ENCODE results near the gene FGD5. TPM values are rescaled to one million over a fixed set of nuclear protein-coding genes. Genes with fewer than 3 reads are reported as not detected.
A peak's percentile ranks its signal among the peaks of the same experiment; 100 is the strongest.

Gene FGD5
- total and polyA plus RNA-seq, 2 experiments from 2014 or later, result 7.4 to 12.2 TPM

DNA sequence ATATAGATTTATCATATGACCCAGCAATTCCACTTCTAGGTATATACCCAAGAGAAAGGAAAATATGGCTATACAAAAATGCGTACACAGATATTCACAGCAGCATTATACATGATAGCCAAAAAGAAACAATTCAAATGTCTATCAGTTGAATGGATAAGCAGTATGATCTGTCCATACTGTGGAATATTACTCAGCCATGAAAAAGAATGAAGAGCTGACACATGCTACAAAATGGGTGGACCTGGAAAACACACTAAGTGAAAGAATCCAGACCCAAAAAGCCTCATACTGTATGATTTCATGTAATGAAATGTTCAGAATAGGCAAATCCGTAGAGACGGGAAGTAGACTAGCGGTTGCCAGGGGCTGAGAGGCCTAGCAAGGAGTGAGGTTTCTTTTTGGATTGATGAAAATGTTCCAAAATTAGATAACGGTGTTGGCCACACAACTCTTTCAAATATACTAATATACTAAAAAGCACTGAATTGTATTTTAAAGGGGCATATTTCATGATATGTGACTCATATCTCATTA lies 33.4 kb downstream of the FGD5 start:
- Histone ChIP-seq H4K20me1 (replicated peaks; ENCODE audit: insufficient read depth) (no peaks in the 10 kb centered on the region), H3K4me3 (no peak overlapping the region), H3K9me2 (ENCODE audit: insufficient read depth) (no peaks in the 10 kb centered on the region), H3K27ac (ENCODE audit: low read depth) (no peak overlapping the region), H3K4me1 (ENCODE audit: insufficient read depth) (peaks cover 44% of the 10 kb centered on the region), H3K4me2 (no peak overlapping the region), H3K79me2 (replicated peaks; ENCODE audit: insufficient read depth) (no peaks in the 10 kb centered on the region), H3K27me3 (ENCODE audit: insufficient read depth) (no peaks in the 10 kb centered on the region), H2AFZ (no peak overlapping the region), H3F3A (replicated peaks; ENCODE audit: low read depth) (0 out of 2 replicates have a peak, but pooled peaks cover 3% of the 10 kb centered on the region), H3K36me3 (ENCODE audit: insufficient read depth) (no peaks in the 10 kb centered on the region)
- Mint-ChIP-seq H3K27me3 (ENCODE audit: insufficient read depth, low read depth, poor library complexity) (peaks cover 6% of the 10 kb centered on the region), H3K27ac (no peak overlapping the region), H3K36me3 (ENCODE audit: low read depth) (no peaks in the 10 kb centered on the region), H3K4me3 (no peak overlapping the region), H3K9me3 (peaks cover 5% of the 10 kb centered on the region; the same call in 2 of the 3 replicates), H3K4me1 (peaks cover 49% of the 10 kb centered on the region)
- ATAC-seq (no peak), DNase-seq (ENCODE audit: low spot score) (no peak)
- TF ChIP-seq, protein P1, sequence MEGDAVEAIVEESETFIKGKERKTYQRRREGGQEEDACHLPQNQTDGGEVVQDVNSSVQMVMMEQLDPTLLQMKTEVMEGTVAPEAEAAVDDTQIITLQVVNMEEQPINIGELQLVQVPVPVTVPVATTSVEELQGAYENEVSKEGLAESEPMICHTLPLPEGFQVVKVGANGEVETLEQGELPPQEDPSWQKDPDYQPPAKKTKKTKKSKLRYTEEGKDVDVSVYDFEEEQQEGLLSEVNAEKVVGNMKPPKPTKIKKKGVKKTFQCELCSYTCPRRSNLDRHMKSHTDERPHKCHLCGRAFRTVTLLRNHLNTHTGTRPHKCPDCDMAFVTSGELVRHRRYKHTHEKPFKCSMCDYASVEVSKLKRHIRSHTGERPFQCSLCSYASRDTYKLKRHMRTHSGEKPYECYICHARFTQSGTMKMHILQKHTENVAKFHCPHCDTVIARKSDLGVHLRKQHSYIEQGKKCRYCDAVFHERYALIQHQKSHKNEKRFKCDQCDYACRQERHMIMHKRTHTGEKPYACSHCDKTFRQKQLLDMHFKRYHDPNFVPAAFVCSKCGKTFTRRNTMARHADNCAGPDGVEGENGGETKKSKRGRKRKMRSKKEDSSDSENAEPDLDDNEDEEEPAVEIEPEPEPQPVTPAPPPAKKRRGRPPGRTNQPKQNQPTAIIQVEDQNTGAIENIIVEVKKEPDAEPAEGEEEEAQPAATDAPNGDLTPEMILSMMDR (conservative IDR thresholded peaks at IDR 0.05; ENCODE audit: low read depth in 2 of 2), result no peak
- TF ChIP-seq, protein P2, sequence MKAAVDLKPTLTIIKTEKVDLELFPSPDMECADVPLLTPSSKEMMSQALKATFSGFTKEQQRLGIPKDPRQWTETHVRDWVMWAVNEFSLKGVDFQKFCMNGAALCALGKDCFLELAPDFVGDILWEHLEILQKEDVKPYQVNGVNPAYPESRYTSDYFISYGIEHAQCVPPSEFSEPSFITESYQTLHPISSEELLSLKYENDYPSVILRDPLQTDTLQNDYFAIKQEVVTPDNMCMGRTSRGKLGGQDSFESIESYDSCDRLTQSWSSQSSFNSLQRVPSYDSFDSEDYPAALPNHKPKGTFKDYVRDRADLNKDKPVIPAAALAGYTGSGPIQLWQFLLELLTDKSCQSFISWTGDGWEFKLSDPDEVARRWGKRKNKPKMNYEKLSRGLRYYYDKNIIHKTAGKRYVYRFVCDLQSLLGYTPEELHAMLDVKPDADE (IDR thresholded peaks at IDR 0.05), result no peak
- TF ChIP-seq, protein P3, sequence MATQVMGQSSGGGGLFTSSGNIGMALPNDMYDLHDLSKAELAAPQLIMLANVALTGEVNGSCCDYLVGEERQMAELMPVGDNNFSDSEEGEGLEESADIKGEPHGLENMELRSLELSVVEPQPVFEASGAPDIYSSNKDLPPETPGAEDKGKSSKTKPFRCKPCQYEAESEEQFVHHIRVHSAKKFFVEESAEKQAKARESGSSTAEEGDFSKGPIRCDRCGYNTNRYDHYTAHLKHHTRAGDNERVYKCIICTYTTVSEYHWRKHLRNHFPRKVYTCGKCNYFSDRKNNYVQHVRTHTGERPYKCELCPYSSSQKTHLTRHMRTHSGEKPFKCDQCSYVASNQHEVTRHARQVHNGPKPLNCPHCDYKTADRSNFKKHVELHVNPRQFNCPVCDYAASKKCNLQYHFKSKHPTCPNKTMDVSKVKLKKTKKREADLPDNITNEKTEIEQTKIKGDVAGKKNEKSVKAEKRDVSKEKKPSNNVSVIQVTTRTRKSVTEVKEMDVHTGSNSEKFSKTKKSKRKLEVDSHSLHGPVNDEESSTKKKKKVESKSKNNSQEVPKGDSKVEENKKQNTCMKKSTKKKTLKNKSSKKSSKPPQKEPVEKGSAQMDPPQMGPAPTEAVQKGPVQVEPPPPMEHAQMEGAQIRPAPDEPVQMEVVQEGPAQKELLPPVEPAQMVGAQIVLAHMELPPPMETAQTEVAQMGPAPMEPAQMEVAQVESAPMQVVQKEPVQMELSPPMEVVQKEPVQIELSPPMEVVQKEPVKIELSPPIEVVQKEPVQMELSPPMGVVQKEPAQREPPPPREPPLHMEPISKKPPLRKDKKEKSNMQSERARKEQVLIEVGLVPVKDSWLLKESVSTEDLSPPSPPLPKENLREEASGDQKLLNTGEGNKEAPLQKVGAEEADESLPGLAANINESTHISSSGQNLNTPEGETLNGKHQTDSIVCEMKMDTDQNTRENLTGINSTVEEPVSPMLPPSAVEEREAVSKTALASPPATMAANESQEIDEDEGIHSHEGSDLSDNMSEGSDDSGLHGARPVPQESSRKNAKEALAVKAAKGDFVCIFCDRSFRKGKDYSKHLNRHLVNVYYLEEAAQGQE (IDR thresholded peaks at IDR 0.05; ENCODE audit: unreplicated experiment), result no peak
- TF ChIP-seq JUNB (IDR thresholded peaks at IDR 0.05; ENCODE audit: unreplicated experiment) (no peak), ZNF331 (CRISPR knock-in tag; IDR thresholded peaks at IDR 0.05; ENCODE audit: low read depth) (no peak)

DNA sequence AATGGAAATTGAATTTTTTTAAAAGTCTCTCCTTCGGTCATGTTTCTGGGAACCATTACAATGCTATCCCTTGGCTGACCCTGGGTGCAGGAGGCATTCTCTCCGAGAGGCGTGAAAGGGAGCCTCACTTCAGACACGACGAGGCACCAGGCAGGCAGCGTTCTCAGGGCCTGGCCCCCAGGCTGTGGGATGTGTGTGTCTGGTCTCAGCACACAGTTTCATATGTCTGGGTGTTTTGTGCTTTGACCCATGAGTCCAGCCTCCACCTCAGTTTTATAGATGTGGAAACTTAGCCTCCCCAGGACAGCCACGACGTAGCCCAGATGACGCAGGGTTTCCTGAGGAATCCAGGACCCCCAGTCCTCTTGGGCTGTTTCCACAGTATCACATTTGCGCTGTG lies 34.0 kb downstream of the FGD5 start:
- no peak overlapping the region for H3K4me3 Mint-ChIP-seq
- no peaks in the 10 kb centered on the region for H3K27me3 ChIP-seq (ENCODE audit: insufficient read depth)
- no peaks in the 10 kb centered on the region for H3K9me2 ChIP-seq (ENCODE audit: insufficient read depth)
- H3K4me2 ChIP-seq, result 0 out of 2 replicates have a peak overlapping the region, but pooled peaks have one; percentile 36
- no peak for ATAC-seq
- no peak overlapping the region for H3K27ac ChIP-seq (ENCODE audit: low read depth)
- H3K79me2 ChIP-seq (replicated peaks; ENCODE audit: insufficient read depth), result no peaks in the 10 kb centered on the region
- peaks cover 6% of the 10 kb centered on the region for H3K27me3 Mint-ChIP-seq (ENCODE audit: insufficient read depth, low read depth, poor library complexity)
- H2AFZ ChIP-seq, result peak overlapping the region; percentile 23; the same call in 1 of the 2 replicates
- peaks cover 5% of the 10 kb centered on the region; the same call in 2 of the 3 replicates for H3K9me3 Mint-ChIP-seq
- no peaks in the 10 kb centered on the region for H4K20me1 ChIP-seq (replicated peaks; ENCODE audit: insufficient read depth)
- H3K36me3 ChIP-seq (ENCODE audit: insufficient read depth), result no peaks in the 10 kb centered on the region
- peaks cover 43% of the 10 kb centered on the region for H3K4me1 Mint-ChIP-seq
- H3K4me1 ChIP-seq (ENCODE audit: insufficient read depth), result peaks cover 38% of the 10 kb centered on the region
- DNase-seq (ENCODE audit: low spot score), result no peak
- no peaks in the 10 kb centered on the region for H3K36me3 Mint-ChIP-seq (ENCODE audit: low read depth)
- no peaks in the 10 kb centered on the region for H3F3A ChIP-seq (replicated peaks; ENCODE audit: low read depth)
- H3K27ac Mint-ChIP-seq, result peak overlapping the region; percentile 84
- H3K4me3 ChIP-seq, result no peak overlapping the region
- TF ChIP-seq CREB1 (CRISPR knock-in tag; IDR thresholded peaks at IDR 0.05; ENCODE audit: low read depth), result no peak
- TF ChIP-seq JUNB (IDR thresholded peaks at IDR 0.05; ENCODE audit: unreplicated experiment), result no peak
- no peak for TF ChIP-seq EZH2 (IDR thresholded peaks at IDR 0.05; ENCODE audit: low read depth, unreplicated experiment)
- TF ChIP-seq ZNF331 (CRISPR knock-in tag; IDR thresholded peaks at IDR 0.05; ENCODE audit: low read depth), result no peak
- TF ChIP-seq, protein P2 (IDR thresholded peaks at IDR 0.05), result no peak
- TF ChIP-seq, protein P1 (conservative IDR thresholded peaks at IDR 0.05; ENCODE audit: low read depth in 2 of 2), result no peak
- TF ChIP-seq, protein P3 (IDR thresholded peaks at IDR 0.05; ENCODE audit: unreplicated experiment), result no peak
- TF ChIP-seq ZNF114 (CRISPR knock-in tag; IDR thresholded peaks at IDR 0.05), result no peak
